Type B pancreatic cell (in vitro differentiated cells): ENCODE measurements around the gene SERPINI1. TPM values are rescaled to one million over a fixed set of nuclear protein-coding genes. Genes with fewer than 3 reads are reported as not detected.

Source experiments
- DNase-seq: peaks from one replicate; pipeline ENCODE4 v3.0.0; 2021; ENCODE audit warnings: mixed read lengths; ENCODE audit not compliant: unreplicated experiment; ENCODE audit errors: extremely low spot score
- H3K27ac Mint-ChIP-seq: 2 replicates; pipeline ENCODE4 v1.8.0; 2021; ENCODE audit warnings: mild to moderate bottlenecking, mixed read lengths
- H3K27me3 Mint-ChIP-seq: 2 replicates; pipeline ENCODE4 v1.8.0; 2021; ENCODE audit warnings: mixed read lengths
- H3K36me3 Mint-ChIP-seq: 2 replicates; pipeline ENCODE4 v1.8.0; 2021; ENCODE audit warnings: mixed read lengths
- H3K4me1 Mint-ChIP-seq: one replicate; pipeline ENCODE4 v1.8.0; 2021; ENCODE audit warnings: mixed read lengths; ENCODE audit not compliant: unreplicated experiment
- H3K4me3 Mint-ChIP-seq: 2 replicates; pipeline ENCODE4 v1.8.0; 2021; ENCODE audit warnings: mild to moderate bottlenecking, mixed read lengths
- H3K9me3 Mint-ChIP-seq: 2 replicates; pipeline ENCODE4 v1.8.0; 2021; ENCODE audit warnings: mixed read lengths
- total RNA-seq: library from RNA; stranded (reverse); gene quantifications from 2 replicates; pipeline ENCODE4 v1.2.1, GENCODE V29; 2021; ENCODE audit warnings: low replicate concordance
- TF ChIP-seq, protein P1 (sequence below): fragments of 200-600 bp; sonication (generic); conservative IDR thresholded peaks from 2 replicates; pipeline ENCODE4 v1.5.0; 2021; ENCODE audit warnings: antibody characterized with exemption, mild to moderate bottlenecking

SERPINI1 gene
- total RNA-seq, 1 donor from 2014 or later: 27.2 TPM

DNA sequence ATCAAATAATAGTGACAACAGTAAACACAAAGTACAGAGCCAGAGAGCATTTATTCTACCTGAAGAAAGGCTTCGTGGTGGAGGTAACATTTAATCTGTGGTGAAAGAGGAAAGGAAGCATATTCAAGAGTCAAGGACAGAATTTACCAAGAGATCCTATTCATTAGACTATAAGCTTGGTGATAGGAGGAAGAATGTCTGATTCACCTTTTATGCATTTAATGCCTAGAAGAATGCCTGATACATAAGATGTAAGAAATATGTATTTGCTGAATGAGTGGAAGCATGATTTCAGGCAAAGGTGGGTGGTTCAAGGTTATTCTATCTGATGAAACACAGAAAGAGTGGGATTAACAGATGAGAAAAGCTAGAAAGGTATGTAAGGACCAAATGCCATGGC lies 119.8 kb downstream of the SERPINI1 start:
- Mint-ChIP-seq H3K4me1 (no peaks in the 10 kb centered on the region), H3K4me3 (no peak overlapping the region), H3K27ac (no peak overlapping the region), H3K9me3 (no peaks in the 10 kb centered on the region), H3K36me3 (no peaks in the 10 kb centered on the region), H3K27me3 (no peaks in the 10 kb centered on the region)
- TF ChIP-seq, protein P1, sequence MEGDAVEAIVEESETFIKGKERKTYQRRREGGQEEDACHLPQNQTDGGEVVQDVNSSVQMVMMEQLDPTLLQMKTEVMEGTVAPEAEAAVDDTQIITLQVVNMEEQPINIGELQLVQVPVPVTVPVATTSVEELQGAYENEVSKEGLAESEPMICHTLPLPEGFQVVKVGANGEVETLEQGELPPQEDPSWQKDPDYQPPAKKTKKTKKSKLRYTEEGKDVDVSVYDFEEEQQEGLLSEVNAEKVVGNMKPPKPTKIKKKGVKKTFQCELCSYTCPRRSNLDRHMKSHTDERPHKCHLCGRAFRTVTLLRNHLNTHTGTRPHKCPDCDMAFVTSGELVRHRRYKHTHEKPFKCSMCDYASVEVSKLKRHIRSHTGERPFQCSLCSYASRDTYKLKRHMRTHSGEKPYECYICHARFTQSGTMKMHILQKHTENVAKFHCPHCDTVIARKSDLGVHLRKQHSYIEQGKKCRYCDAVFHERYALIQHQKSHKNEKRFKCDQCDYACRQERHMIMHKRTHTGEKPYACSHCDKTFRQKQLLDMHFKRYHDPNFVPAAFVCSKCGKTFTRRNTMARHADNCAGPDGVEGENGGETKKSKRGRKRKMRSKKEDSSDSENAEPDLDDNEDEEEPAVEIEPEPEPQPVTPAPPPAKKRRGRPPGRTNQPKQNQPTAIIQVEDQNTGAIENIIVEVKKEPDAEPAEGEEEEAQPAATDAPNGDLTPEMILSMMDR: no peak
- no peak for DNase-seq

DNA sequence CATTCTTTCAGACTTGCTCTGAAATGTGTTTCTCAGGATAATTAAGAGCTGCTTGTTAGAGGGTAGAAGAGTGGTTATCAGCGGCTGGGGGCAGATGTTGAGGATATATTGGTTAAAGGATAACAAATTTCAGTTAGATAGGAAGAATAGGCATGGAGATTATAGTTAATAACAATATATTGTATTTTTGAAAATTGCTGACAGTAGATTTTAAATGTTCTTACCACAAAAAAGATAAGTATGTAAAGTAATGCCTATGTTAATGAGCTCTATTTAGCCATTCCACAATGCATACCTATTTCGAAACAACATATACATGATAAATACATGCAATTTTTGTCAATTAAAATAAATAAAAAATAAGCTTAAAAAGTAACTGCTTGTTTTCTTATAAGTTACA lies 123.3 kb downstream of the SERPINI1 start:
- Mint-ChIP-seq H3K36me3 (no peaks in the 10 kb centered on the region), H3K27ac (no peak overlapping the region), H3K27me3 (no peaks in the 10 kb centered on the region), H3K4me1 (no peaks in the 10 kb centered on the region), H3K4me3 (no peak overlapping the region), H3K9me3 (no peaks in the 10 kb centered on the region)
- DNase-seq: no peak
- TF ChIP-seq, protein P1: no peak

DNA sequence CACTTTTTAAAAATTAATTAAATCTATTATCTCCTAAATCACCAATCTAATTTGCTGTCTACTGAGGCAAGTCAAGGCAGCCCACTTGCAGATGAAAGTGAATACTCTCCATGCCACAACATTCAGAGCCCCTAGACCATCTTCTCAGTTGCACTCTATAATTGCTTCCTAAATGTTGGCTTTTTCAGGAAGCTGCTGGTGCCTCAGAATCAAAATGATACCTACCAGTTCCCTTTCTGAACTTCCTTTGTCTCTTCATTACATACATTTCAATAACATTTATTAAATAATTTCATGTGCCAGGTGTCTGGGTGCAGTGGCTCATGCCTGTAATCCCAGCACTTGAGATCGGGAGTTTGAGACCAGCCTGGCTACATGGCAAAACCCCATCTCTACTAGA lies 124.1 kb downstream of the SERPINI1 start:
- TF ChIP-seq, protein P1: no peak
- Mint-ChIP-seq H3K36me3 (no peaks in the 10 kb centered on the region), H3K4me1 (no peaks in the 10 kb centered on the region), H3K27ac (no peak overlapping the region), H3K4me3 (no peak overlapping the region), H3K27me3 (no peaks in the 10 kb centered on the region), H3K9me3 (no peaks in the 10 kb centered on the region)
- DNase-seq: no peak

DNA sequence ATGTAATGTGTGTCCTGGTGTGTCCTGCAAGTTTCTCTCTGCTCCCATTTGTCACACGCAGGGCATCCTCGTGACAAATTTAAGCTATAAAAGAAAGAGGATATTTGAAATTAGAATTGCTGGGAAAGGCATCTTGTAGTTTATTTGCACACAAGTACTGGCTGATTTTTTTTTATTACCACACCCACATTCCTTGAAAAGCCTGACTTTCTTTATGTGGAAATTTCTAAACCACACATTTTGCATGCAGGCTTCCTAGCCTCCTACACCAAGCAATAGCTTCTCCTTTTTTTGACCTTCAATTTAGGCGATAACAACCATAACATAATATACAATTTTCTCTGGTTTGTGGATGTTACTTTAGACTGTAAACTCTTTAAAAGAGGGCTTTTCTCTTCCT lies 126.1 kb downstream of the SERPINI1 start:
- Mint-ChIP-seq H3K27ac (no peak overlapping the region), H3K4me1 (no peaks in the 10 kb centered on the region), H3K4me3 (no peak overlapping the region), H3K36me3 (no peaks in the 10 kb centered on the region), H3K27me3 (no peaks in the 10 kb centered on the region), H3K9me3 (no peaks in the 10 kb centered on the region)
- DNase-seq: no peak
- TF ChIP-seq, protein P1: no peak

DNA sequence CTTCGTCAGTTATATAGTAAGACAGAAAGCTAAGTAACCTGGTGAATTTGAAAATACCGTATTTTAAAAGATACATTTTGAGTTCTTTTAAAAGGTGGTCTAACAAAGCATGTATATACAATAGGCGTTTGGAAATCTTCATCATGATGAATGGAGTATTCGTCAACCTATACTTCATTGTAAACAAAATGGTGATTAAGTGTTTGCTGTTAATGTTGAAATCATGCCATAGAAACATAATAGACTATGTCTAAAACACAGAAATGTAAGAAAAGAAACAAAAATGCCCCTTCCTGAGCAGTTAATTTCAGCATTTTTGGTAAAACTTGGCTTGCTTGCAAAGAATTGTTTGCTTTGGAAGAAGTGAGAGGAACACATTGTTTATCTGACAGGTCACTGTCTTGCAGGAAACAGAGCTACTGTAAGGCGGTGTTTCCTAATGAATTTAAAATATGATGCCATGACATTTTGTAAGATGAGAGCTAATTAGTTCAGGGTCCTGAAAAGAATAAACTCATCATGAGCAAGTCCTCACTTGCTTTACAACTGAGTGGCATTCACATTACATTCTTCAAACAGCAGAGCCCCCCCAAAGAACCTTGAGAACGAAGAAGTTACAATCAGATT lies 126.7 kb downstream of the SERPINI1 start:
- TF ChIP-seq, protein P1: no peak
- Mint-ChIP-seq H3K27ac (no peak overlapping the region), H3K36me3 (no peaks in the 10 kb centered on the region), H3K27me3 (no peaks in the 10 kb centered on the region), H3K9me3 (no peaks in the 10 kb centered on the region), H3K4me1 (no peaks in the 10 kb centered on the region), H3K4me3 (no peak overlapping the region)
- DNase-seq: no peak
